ENCODE data around the gene MEP1B.
"Not testable (repeated sequence)": the region's sequence is repeated elsewhere in the genome, so short reads cannot be mapped to it uniquely, and the experiment has no call there.

The MEP1B gene

GRCh38 chr18:32209685-32210445, 20.0 kb downstream of the MEP1B start:
- no peak for DNase-seq

- DNase-seq = no peak
Observed at GRCh38 chr18:32213693-32214092, 23.9 kb downstream of the MEP1B start.

- DNase-seq = no peak
Observed at GRCh38 chr18:32216390-32216789, 26.6 kb downstream of the MEP1B start.

GRCh38 chr18:32219431-32220018, 29.7 kb downstream of the MEP1B start:
- no peak for DNase-seq

- not testable (repeated sequence) for DNase-seq
Observed at GRCh38 chr18:32233348-32233747, 43.5 kb downstream of the MEP1B start.

- DNase-seq = no peak
Observed at GRCh38 chr18:32237049-32237448, 47.2 kb downstream of the MEP1B start.

GRCh38 chr18:32238635-32239268, 48.9 kb downstream of the MEP1B start:
- DNase-seq = no peak

- DNase-seq = no peak
Observed at GRCh38 chr18:32242395-32242794, 52.6 kb downstream of the MEP1B start.

GRCh38 chr18:32243358-32243757, 53.5 kb downstream of the MEP1B start:
- no peak for DNase-seq

GRCh38 chr18:32244881-32245280, 55.0 kb downstream of the MEP1B start:
- no peak for DNase-seq

- no peak for DNase-seq
Observed at GRCh38 chr18:32249147-32249929, 59.5 kb downstream of the MEP1B start.

- DNase-seq = no peak
Observed at GRCh38 chr18:32251466-32251865, 61.6 kb downstream of the MEP1B start.

GRCh38 chr18:32252141-32252860, 62.5 kb downstream of the MEP1B start:
- no peak for DNase-seq

GRCh38 chr18:32255570-32255969, 65.7 kb downstream of the MEP1B start:
- DNase-seq = no peak

GRCh38 chr18:32257084-32257785, 67.4 kb downstream of the MEP1B start:
- no peak for DNase-seq

GRCh38 chr18:32258148-32258547, 68.3 kb downstream of the MEP1B start:
- DNase-seq = no peak

- no peak for DNase-seq
Observed at GRCh38 chr18:32258558-32259204, 68.8 kb downstream of the MEP1B start.

GRCh38 chr18:32259553-32259952, 69.7 kb downstream of the MEP1B start:
- DNase-seq = no peak

- no peak for DNase-seq
Observed at GRCh38 chr18:32261003-32261402, 71.2 kb downstream of the MEP1B start.

GRCh38 chr18:32262092-32262491, 72.3 kb downstream of the MEP1B start:
- DNase-seq = no peak

- DNase-seq = no peak
Observed at GRCh38 chr18:32264401-32264800, 74.6 kb downstream of the MEP1B start.

- DNase-seq = no peak
Observed at GRCh38 chr18:32267463-32267862, 77.6 kb downstream of the MEP1B start.
